GM20000 (cell line): ENCODE data around the gene PLEKHH1.

Experiments
- DNase-seq: peaks from one replicate; pipeline ENCODE4 v3.0.0; 2012; ENCODE audit warnings: low spot score
- CTCF ChIP-seq: IDR thresholded peaks from 2 replicates; pipeline ENCODE4 v1.5.1; 2012; ENCODE audit warnings: mild to moderate bottlenecking, control low read depth; ENCODE audit errors: extremely low read depth, missing control alignments

PLEKHH1 gene

GRCh38 chr14:67497716-67498115, 35.4 kb upstream of the PLEKHH1 start:
- no peak for TF ChIP-seq CTCF

GRCh38 chr14:67500981-67501380, 32.1 kb upstream of the PLEKHH1 start:
- TF ChIP-seq CTCF, result no peak
- DNase-seq, result no peak

More at GRCh38 chr14:67497716-67498115, 35.4 kb upstream of the PLEKHH1 start:
- no peak for DNase-seq

- no peak for DNase-seq
- no peak for TF ChIP-seq CTCF
Measured at GRCh38 chr14:67501670-67502069, 31.4 kb upstream of the PLEKHH1 start.

GRCh38 chr14:67502867-67503266, 30.2 kb upstream of the PLEKHH1 start:
- TF ChIP-seq CTCF, result no peak
- no peak for DNase-seq

GRCh38 chr14:67503331-67503730, 29.8 kb upstream of the PLEKHH1 start:
- no peak for DNase-seq
- no peak for TF ChIP-seq CTCF

GRCh38 chr14:67505254-67505653, 27.8 kb upstream of the PLEKHH1 start:
- TF ChIP-seq CTCF, result no peak
- no peak for DNase-seq

GRCh38 chr14:67508956-67509355, 24.1 kb upstream of the PLEKHH1 start:
- DNase-seq, result no peak
- no peak for TF ChIP-seq CTCF
